Endothelial cell of umbilical vein (primary cell): ENCODE measurements around the gene PAX8. TPM values are rescaled to one million over a fixed set of nuclear protein-coding genes. Genes with fewer than 3 reads are reported as not detected.
A peak's percentile ranks its signal among the peaks of the same experiment; 100 is the strongest.
"Not testable (repeated sequence)": the region's sequence is repeated elsewhere in the genome, so short reads cannot be mapped to it uniquely, and the experiment has no call there.

Experiments
- BruUV-seq: library from RNA; stranded (reverse); fragments of 400-500 nt; replicated peaks from 2 replicates; lab custom pipeline; 2021; lab: Mats Ljungman, UMichigan
- CTCF ChIA-PET: fragments of 300-600, 350-600 bp; sonication (Branson Sonifier 250); formaldehyde crosslinking; loops from one replicate; lab custom pipeline; 2021; ENCODE audit warnings: antibody characterized with exemption, inconsistent platforms; lab: Charles Lee
- POLR2A ChIA-PET: fragments of 300-600, 350-600 bp; sonication (Branson Sonifier 250); formaldehyde crosslinking; loops from one replicate; lab custom pipeline; 2021; ENCODE audit warnings: antibody characterized with exemption, inconsistent platforms; lab: Charles Lee
- DNase-seq: peaks from one replicate; pipeline ENCODE4 v3.0.0-alpha.2; 2011; ENCODE audit warnings: low read depth, low spot score
- FAIRE-seq: peaks from 2 replicates; lab custom pipeline; 2011; peaks lifted over from hg19 to GRCh38; lab: Jason Lieb, UNC
- H2AFZ ChIP-seq: 2 replicates; pipeline ENCODE4 v1.6.0; 2012; ENCODE audit warnings: low read depth, low read length, control low read depth, inconsistent platforms
- H3K27ac ChIP-seq: 2 replicates; pipeline ENCODE4 v1.5.1; 2011; ENCODE audit warnings: low read depth, mild to moderate bottlenecking, control low read depth, low read length, moderate library complexity; ENCODE audit not compliant: insufficient read depth
- H3K27me3 ChIP-seq, 2 experiments: 2 replicates each; pipeline versions ENCODE4 v1.6.0 to v1.6.1; 2011; ENCODE audit warnings: low read length in 2 of 2, mixed read lengths in 1 of 2; ENCODE audit not compliant: control insufficient read depth in 2 of 2, insufficient read depth in 2 of 2
- H3K36me3 ChIP-seq, 2 experiments: 2 replicates in 1 of 2; 3 replicates in 1 of 2; pipeline ENCODE4 v1.5.1; 2011; ENCODE audit warnings: low read length in 2 of 2, mild to moderate bottlenecking in 1 of 2, moderate library complexity in 1 of 2; ENCODE audit not compliant: control insufficient read depth in 2 of 2, insufficient read depth in 2 of 2; ENCODE audit errors: extremely low read depth in 1 of 2
- H3K4me1 ChIP-seq: 3 replicates; pipeline ENCODE4 v1.5.1; 2011; ENCODE audit warnings: mild to moderate bottlenecking, low read length; ENCODE audit not compliant: control insufficient read depth, insufficient read depth; ENCODE audit errors: extremely low read depth
- H3K4me2 ChIP-seq: 2 replicates; pipeline ENCODE4 v1.6.1; 2011; ENCODE audit warnings: low read length, control low read depth, mixed read lengths; ENCODE audit not compliant: insufficient read depth
- H3K4me3 ChIP-seq, 3 experiments: fragments of 200-600 bp in 1 of 3; sonication (generic), shearing (Covaris generic) in 1 of 3; replicated peaks in 1 of 3; 2 replicates each; pipeline ENCODE4 v1.5.1; 2011 to 2016; ENCODE audit warnings: control low read depth in 3 of 3, low read length in 3 of 3, mild to moderate bottlenecking in 2 of 3, inconsistent platforms in 1 of 3, low read depth in 1 of 3, moderate library complexity in 1 of 3; ENCODE audit not compliant: insufficient read depth in 1 of 3
- H3K79me2 ChIP-seq: 2 replicates; pipeline ENCODE4 v1.6.0; 2012; ENCODE audit warnings: low read length, inconsistent platforms; ENCODE audit not compliant: control insufficient read depth, insufficient read depth
- H3K9ac ChIP-seq: replicated peaks from 2 replicates; pipeline ENCODE3; 2011; ENCODE audit warnings: low read length, control low read depth; ENCODE audit not compliant: insufficient read depth; ENCODE audit errors: extremely low read depth
- H3K9me1 ChIP-seq: replicated peaks from 3 replicates; pipeline ENCODE4 v1.6.0; 2011; ENCODE audit warnings: mild to moderate bottlenecking, low read length; ENCODE audit not compliant: control insufficient read depth, insufficient read depth; ENCODE audit errors: extremely low read depth
- H3K9me3 ChIP-seq: replicated peaks from 2 replicates; pipeline ENCODE4 v1.5.1; 2012; ENCODE audit warnings: low read length, inconsistent platforms; ENCODE audit not compliant: control insufficient read depth, insufficient read depth
- H4K20me1 ChIP-seq: replicated peaks from 2 replicates; pipeline ENCODE3; 2011; ENCODE audit warnings: mild to moderate bottlenecking, low read length; ENCODE audit not compliant: control insufficient read depth, insufficient read depth; ENCODE audit errors: extremely low read depth
- FOS ChIP-seq: IDR thresholded peaks from 2 replicates; pipeline ENCODE4 v1.6.1; 2011; ENCODE audit warnings: mild to moderate bottlenecking, low read length, moderate library complexity, borderline replicate concordance; ENCODE audit not compliant: insufficient read depth
- GATA2 ChIP-seq: IDR thresholded peaks from 2 replicates; pipeline ENCODE4 v1.7.0; 2011; ENCODE audit warnings: low read depth, mild to moderate bottlenecking, moderate library complexity, mixed read lengths, low read length; ENCODE audit not compliant: insufficient read length, insufficient read depth
- JUN ChIP-seq: IDR thresholded peaks from 2 replicates; pipeline ENCODE4 v1.6.1; 2011; ENCODE audit warnings: borderline replicate concordance, low read depth; ENCODE audit not compliant: insufficient read length, insufficient read depth
- POLR2A ChIP-seq: IDR thresholded peaks from 2 replicates; pipeline ENCODE4 v1.6.1; 2012; ENCODE audit warnings: low read depth, mild to moderate bottlenecking, control low read depth, low read length
- POLR2AphosphoS5 ChIP-seq: IDR thresholded peaks from 2 replicates; pipeline ENCODE4 v1.6.1; 2012; ENCODE audit warnings: low read depth, mild to moderate bottlenecking, control low read depth, low read length, moderate library complexity; ENCODE audit not compliant: insufficient read depth
- dilution Hi-C: fragments of 300-500 bp; cut with MboI; formaldehyde crosslinking; loops from one replicate; pipeline ENCODE4 v1.15.0; 2019; ENCODE audit warnings: low sequenced_read_pairs; ENCODE audit not compliant: extremely low pct_ligation_motif_present
- intact Hi-C: fragments of 100-400 bp; cut with micrococcal nuclease; formaldehyde crosslinking; loops from one replicate; pipeline ENCODE4 v1.10.0; 2022
- polyA plus RNA-seq, 4 experiments: library from polyadenylated mRNA; depleted of rRNA in 3 of 4; stranded (reverse) in 3 of 4; unstranded in 1 of 4; fragments of >200 nt; gene quantifications; 2 replicates each; pipeline versions ENCODE4 v1.2.1 to v1.2.3, GENCODE V29; 2011 to 2012; ENCODE audit warnings: missing spikeins in 1 of 4
- total RNA-seq: library from RNA; stranded (reverse); gene quantifications from 2 replicates; pipeline ENCODE4 v1.2.3, GENCODE V29; 2021
- TF ChIP-seq, protein P1 (sequence below), 2 donors: IDR thresholded peaks; 1 replicate in 1 of 2; 2 replicates in 1 of 2; pipeline ENCODE4 v1.5.1; 2011; ENCODE audit warnings: low read length in 2 of 2, mild to moderate bottlenecking in 2 of 2, moderate library complexity in 2 of 2, control low read depth in 1 of 2, inconsistent platforms in 1 of 2, low read depth in 1 of 2; ENCODE audit not compliant: insufficient read depth in 1 of 2; ENCODE audit errors: extremely low read depth in 1 of 2

The PAX8 gene
- total and polyA plus RNA-seq, 2 donors (not counting 3 experiments of a cell fraction or from before 2014, with no cell fraction given): 0.22 to 0.62 TPM

DNA sequence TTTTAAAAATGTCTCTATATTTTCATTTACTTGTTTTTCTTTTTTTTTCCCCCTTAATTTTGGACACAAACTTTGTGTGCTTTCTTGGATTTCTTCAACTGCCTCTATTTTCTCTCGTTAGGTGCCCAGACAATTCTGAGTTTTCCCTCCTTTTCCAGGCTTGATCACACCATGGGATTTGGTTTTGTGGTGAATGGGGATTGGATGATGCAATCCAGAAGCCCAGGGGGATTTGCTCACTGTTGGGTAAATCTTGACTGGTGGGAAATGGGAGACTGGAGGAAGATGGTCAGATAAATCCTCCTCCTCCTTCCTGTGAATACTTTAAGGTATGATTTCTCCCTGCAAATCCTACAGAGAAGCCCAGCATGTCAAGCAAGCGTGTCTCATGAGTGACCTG is 19.5 kb upstream of the PAX8 start:
- CTCF ChIA-PET: interaction anchor here (0.6 to 2.4 kb wide), 7 partner anchors 11 to 94 kb away, joined by 3 to 11 read pairs (median 3); no protein-coding TSS in a partner anchor
- dilution Hi-C loops: no loop called here

DNA sequence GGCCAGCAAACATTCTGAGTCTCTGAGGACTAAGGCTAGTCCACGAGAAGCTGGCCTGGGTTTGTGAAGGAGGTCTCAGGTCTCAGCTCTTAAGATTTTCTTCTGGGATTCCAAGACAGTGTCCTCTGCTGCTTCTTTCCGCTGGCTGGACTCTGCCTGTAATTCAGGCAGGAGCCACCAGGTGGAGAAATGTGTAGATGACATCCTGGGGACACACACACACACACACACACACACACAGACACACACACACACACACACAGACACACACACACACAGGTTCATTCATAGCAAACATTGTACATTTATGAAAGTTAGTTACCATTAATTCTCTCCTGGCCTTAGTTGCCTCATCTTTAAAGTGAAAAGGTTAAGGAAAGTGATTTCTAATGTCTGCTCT is 18.9 kb upstream of the PAX8 start:
- H3K79me2 ChIP-seq, H3K4me3 ChIP-seq, FAIRE-seq, POLR2A ChIA-PET, H3K4me2 ChIP-seq, BruUV-seq, H2AFZ ChIP-seq, H3K36me3 ChIP-seq, DNase-seq, H3K9me3 ChIP-seq, H3K4me1 ChIP-seq, H3K27ac ChIP-seq, H3K9me1 ChIP-seq, dilution Hi-C loops, intact Hi-C loops, H4K20me1 ChIP-seq, H3K9ac ChIP-seq: not testable (repeated sequence)
- CTCF ChIA-PET: interaction anchor here (0.6 to 2.4 kb wide), 10 partner anchors 10 to 114 kb away, joined by 3 to 11 read pairs (median 3); no protein-coding TSS in a partner anchor
- peaks cover 0 to 11% of the 10 kb centered on the region in 2 experiments for H3K27me3 ChIP-seq
- TF ChIP-seq, protein P1, sequence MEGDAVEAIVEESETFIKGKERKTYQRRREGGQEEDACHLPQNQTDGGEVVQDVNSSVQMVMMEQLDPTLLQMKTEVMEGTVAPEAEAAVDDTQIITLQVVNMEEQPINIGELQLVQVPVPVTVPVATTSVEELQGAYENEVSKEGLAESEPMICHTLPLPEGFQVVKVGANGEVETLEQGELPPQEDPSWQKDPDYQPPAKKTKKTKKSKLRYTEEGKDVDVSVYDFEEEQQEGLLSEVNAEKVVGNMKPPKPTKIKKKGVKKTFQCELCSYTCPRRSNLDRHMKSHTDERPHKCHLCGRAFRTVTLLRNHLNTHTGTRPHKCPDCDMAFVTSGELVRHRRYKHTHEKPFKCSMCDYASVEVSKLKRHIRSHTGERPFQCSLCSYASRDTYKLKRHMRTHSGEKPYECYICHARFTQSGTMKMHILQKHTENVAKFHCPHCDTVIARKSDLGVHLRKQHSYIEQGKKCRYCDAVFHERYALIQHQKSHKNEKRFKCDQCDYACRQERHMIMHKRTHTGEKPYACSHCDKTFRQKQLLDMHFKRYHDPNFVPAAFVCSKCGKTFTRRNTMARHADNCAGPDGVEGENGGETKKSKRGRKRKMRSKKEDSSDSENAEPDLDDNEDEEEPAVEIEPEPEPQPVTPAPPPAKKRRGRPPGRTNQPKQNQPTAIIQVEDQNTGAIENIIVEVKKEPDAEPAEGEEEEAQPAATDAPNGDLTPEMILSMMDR (IDR thresholded peaks at IDR 0.05; ENCODE audit: extremely low read depth in 1 of 2, insufficient read depth in 1 of 2, low read depth in 1 of 2, low read length in 2 of 2): peak; percentile 19 to 27

More for the DNA sequence above, 19.5 kb upstream of the PAX8 start:
- Histone ChIP-seq H4K20me1 (no peaks in the 10 kb centered on the region), H3K27ac (no peak overlapping the region), H3K36me3 (no peaks in the 10 kb centered on the region), H3K9me1 (no peaks in the 10 kb centered on the region), H2AFZ (no peak overlapping the region), H3K4me1 (no peaks in the 10 kb centered on the region), H3K79me2 (no peaks in the 10 kb centered on the region), H3K9me3 (no peaks in the 10 kb centered on the region), H3K9ac (no peak overlapping the region), H3K4me3 (no peak overlapping the region), H3K27me3 (peaks cover 0 to 9% of the 10 kb centered on the region in 2 experiments), H3K4me2 (no peak overlapping the region)
- POLR2A ChIA-PET: no interaction called here
- FAIRE-seq: no peak
- TF ChIP-seq POLR2A: no peak
- no peak for TF ChIP-seq FOS
- TF ChIP-seq, protein P1 (IDR thresholded peaks at IDR 0.05; ENCODE audit: extremely low read depth in 1 of 2, insufficient read depth in 1 of 2, low read depth in 1 of 2, low read length in 2 of 2): no peak
- no peak for TF ChIP-seq POLR2AphosphoS5
- no peak for TF ChIP-seq GATA2
- TF ChIP-seq JUN: no peak
- intact Hi-C loops: no loop called here
- BruUV-seq: no TSS peak
- no peak for DNase-seq
